Activated naive CD4-positive, alpha-beta T cell treated with anti-CD3 and anti-CD28 coated beads, Interleukin-2, amount 10 ng/mL, durations not matched to agents 7 days and 5 days (primary cell): ENCODE results near the gene NFIB.

Experiments
- CTCF ChIA-PET: fragments of 350-600 bp; sonication (Branson Sonifier 250); formaldehyde crosslinking; loops from one replicate; lab custom pipeline; 2021; ENCODE audit warnings: antibody characterized with exemption; lab: Charles Lee
- DNase-seq: peaks from one replicate; pipeline ENCODE4 v3.0.0-alpha.2; 2020
- H3K27ac Mint-ChIP-seq: one replicate; pipeline ENCODE4 v1.8.0; 2021; ENCODE audit warnings: mild to moderate bottlenecking, moderate library complexity, mixed read lengths
- H3K27me3 Mint-ChIP-seq: one replicate; pipeline ENCODE4 v1.8.0; 2021; ENCODE audit warnings: mild to moderate bottlenecking, mixed read lengths
- H3K36me3 Mint-ChIP-seq: one replicate; pipeline ENCODE4 v1.8.0; 2021; ENCODE audit warnings: mixed read lengths
- H3K4me1 Mint-ChIP-seq: one replicate; pipeline ENCODE4 v1.8.0; 2021; ENCODE audit warnings: mixed read lengths
- H3K4me3 Mint-ChIP-seq: one replicate; pipeline ENCODE4 v1.8.0; 2021; ENCODE audit warnings: mild to moderate bottlenecking, moderate library complexity, mixed read lengths
- H3K9me3 Mint-ChIP-seq: one replicate; pipeline ENCODE4 v1.8.0; 2021; ENCODE audit warnings: mixed read lengths

Gene NFIB

GRCh38 chr9:14213504-14213903, 100.4 kb downstream of the NFIB start:
- no peak overlapping the region for H3K27ac Mint-ChIP-seq
- H3K4me1 Mint-ChIP-seq: no peaks in the 10 kb centered on the region
- H3K9me3 Mint-ChIP-seq: no peaks in the 10 kb centered on the region
- DNase-seq: no peak
- no peak overlapping the region for H3K4me3 Mint-ChIP-seq
- H3K36me3 Mint-ChIP-seq: no peaks in the 10 kb centered on the region
- CTCF ChIA-PET: no interaction called here
- no peaks in the 10 kb centered on the region for H3K27me3 Mint-ChIP-seq

- CTCF ChIA-PET: no interaction called here
- DNase-seq: no peak
- no peaks in the 10 kb centered on the region for H3K27me3 Mint-ChIP-seq
- H3K4me3 Mint-ChIP-seq: no peak overlapping the region
- H3K9me3 Mint-ChIP-seq: no peaks in the 10 kb centered on the region
- no peak overlapping the region for H3K27ac Mint-ChIP-seq
- no peaks in the 10 kb centered on the region for H3K36me3 Mint-ChIP-seq
- H3K4me1 Mint-ChIP-seq: no peaks in the 10 kb centered on the region
Observed at GRCh38 chr9:14212697-14213420, 101.1 kb downstream of the NFIB start.

GRCh38 chr9:14212077-14212476, 101.9 kb downstream of the NFIB start:
- Mint-ChIP-seq H3K4me1 (no peaks in the 10 kb centered on the region), H3K9me3 (no peaks in the 10 kb centered on the region), H3K27ac (no peak overlapping the region), H3K4me3 (no peak overlapping the region), H3K36me3 (no peaks in the 10 kb centered on the region), H3K27me3 (no peaks in the 10 kb centered on the region)
- no peak for DNase-seq
- CTCF ChIA-PET: interaction anchor here (1.1 kb wide), 1 partner anchor 9 kb away, joined by 3 read pairs; no protein-coding TSS in a partner anchor

- Mint-ChIP-seq H3K9me3 (no peaks in the 10 kb centered on the region), H3K27ac (no peak overlapping the region), H3K4me1 (no peaks in the 10 kb centered on the region), H3K4me3 (no peak overlapping the region), H3K36me3 (no peaks in the 10 kb centered on the region), H3K27me3 (no peaks in the 10 kb centered on the region)
- CTCF ChIA-PET: interaction anchor here (1.1 kb wide), 1 partner anchor 9 kb away, joined by 3 read pairs; no protein-coding TSS in a partner anchor
- DNase-seq: no peak
Observed at GRCh38 chr9:14211564-14211963, 102.4 kb downstream of the NFIB start.

GRCh38 chr9:14210428-14210827, 103.5 kb downstream of the NFIB start:
- H3K36me3 Mint-ChIP-seq: no peaks in the 10 kb centered on the region
- H3K4me1 Mint-ChIP-seq: no peaks in the 10 kb centered on the region
- CTCF ChIA-PET: no interaction called here

GRCh38 chr9:14209399-14210345, 104.3 kb downstream of the NFIB start:
- Mint-ChIP-seq H3K4me3 (no peak overlapping the region), H3K27me3 (no peaks in the 10 kb centered on the region), H3K27ac (no peak overlapping the region), H3K9me3 (no peaks in the 10 kb centered on the region), H3K4me1 (no peaks in the 10 kb centered on the region), H3K36me3 (no peaks in the 10 kb centered on the region)
- no peak for DNase-seq
- CTCF ChIA-PET: no interaction called here

More at GRCh38 chr9:14210428-14210827, 103.5 kb downstream of the NFIB start:
- Mint-ChIP-seq H3K9me3 (no peaks in the 10 kb centered on the region), H3K27ac (no peak overlapping the region), H3K27me3 (no peaks in the 10 kb centered on the region), H3K4me3 (no peak overlapping the region)
- no peak for DNase-seq

GRCh38 chr9:14207352-14207995, 106.5 kb downstream of the NFIB start:
- Mint-ChIP-seq H3K27me3 (no peaks in the 10 kb centered on the region), H3K4me3 (no peak overlapping the region), H3K36me3 (no peaks in the 10 kb centered on the region), H3K9me3 (no peaks in the 10 kb centered on the region), H3K4me1 (no peaks in the 10 kb centered on the region), H3K27ac (no peak overlapping the region)
- CTCF ChIA-PET: no interaction called here
- DNase-seq: no peak

- no peaks in the 10 kb centered on the region for H3K36me3 Mint-ChIP-seq
- DNase-seq: no peak
- no peaks in the 10 kb centered on the region for H3K9me3 Mint-ChIP-seq
- H3K27ac Mint-ChIP-seq: no peak overlapping the region
- no peaks in the 10 kb centered on the region for H3K4me1 Mint-ChIP-seq
- CTCF ChIA-PET: no interaction called here
- no peak overlapping the region for H3K4me3 Mint-ChIP-seq
- no peaks in the 10 kb centered on the region for H3K27me3 Mint-ChIP-seq
Observed at GRCh38 chr9:14205463-14205862, 108.5 kb downstream of the NFIB start.

- no peak overlapping the region for H3K4me3 Mint-ChIP-seq
Observed at GRCh38 chr9:14203356-14204056, 110.4 kb downstream of the NFIB start.

GRCh38 chr9:14198841-14199455, 115.0 kb downstream of the NFIB start:
- Mint-ChIP-seq H3K27me3 (no peaks in the 10 kb centered on the region), H3K27ac (no peak overlapping the region), H3K36me3 (no peaks in the 10 kb centered on the region), H3K4me3 (no peak overlapping the region), H3K9me3 (no peaks in the 10 kb centered on the region), H3K4me1 (no peaks in the 10 kb centered on the region)
- CTCF ChIA-PET: interaction anchor here (1.3 kb wide), 1 partner anchor 23 kb away, joined by 3 read pairs; no protein-coding TSS in a partner anchor
- DNase-seq: no peak

More at GRCh38 chr9:14203356-14204056, 110.4 kb downstream of the NFIB start:
- H3K27ac Mint-ChIP-seq: no peak overlapping the region
- H3K4me1 Mint-ChIP-seq: no peaks in the 10 kb centered on the region
- DNase-seq: no peak
- H3K36me3 Mint-ChIP-seq: no peaks in the 10 kb centered on the region
- H3K9me3 Mint-ChIP-seq: no peaks in the 10 kb centered on the region
- no peaks in the 10 kb centered on the region for H3K27me3 Mint-ChIP-seq
- CTCF ChIA-PET: no interaction called here

- Mint-ChIP-seq H3K27ac (no peak overlapping the region), H3K4me3 (no peak overlapping the region), H3K4me1 (no peaks in the 10 kb centered on the region), H3K36me3 (no peaks in the 10 kb centered on the region), H3K9me3 (no peaks in the 10 kb centered on the region), H3K27me3 (no peaks in the 10 kb centered on the region)
- no peak for DNase-seq
- CTCF ChIA-PET: interaction anchor here (0.9 kb wide), 1 partner anchor 25 kb away, joined by 3 read pairs; no protein-coding TSS in a partner anchor
Observed at GRCh38 chr9:14198047-14198840, 115.7 kb downstream of the NFIB start.

GRCh38 chr9:14197325-14197858, 116.5 kb downstream of the NFIB start:
- CTCF ChIA-PET: interaction anchor here (0.9 kb wide), 1 partner anchor 26 kb away, joined by 3 read pairs; no protein-coding TSS in a partner anchor
- Mint-ChIP-seq H3K4me3 (no peak overlapping the region), H3K27me3 (no peaks in the 10 kb centered on the region), H3K27ac (no peak overlapping the region), H3K4me1 (no peaks in the 10 kb centered on the region), H3K9me3 (no peaks in the 10 kb centered on the region), H3K36me3 (no peaks in the 10 kb centered on the region)
- DNase-seq: no peak
